ENCODE data around the gene TDRD6.
A peak's percentile ranks its signal among the peaks of the same experiment; 100 is the strongest.

TDRD6 gene

DNA sequence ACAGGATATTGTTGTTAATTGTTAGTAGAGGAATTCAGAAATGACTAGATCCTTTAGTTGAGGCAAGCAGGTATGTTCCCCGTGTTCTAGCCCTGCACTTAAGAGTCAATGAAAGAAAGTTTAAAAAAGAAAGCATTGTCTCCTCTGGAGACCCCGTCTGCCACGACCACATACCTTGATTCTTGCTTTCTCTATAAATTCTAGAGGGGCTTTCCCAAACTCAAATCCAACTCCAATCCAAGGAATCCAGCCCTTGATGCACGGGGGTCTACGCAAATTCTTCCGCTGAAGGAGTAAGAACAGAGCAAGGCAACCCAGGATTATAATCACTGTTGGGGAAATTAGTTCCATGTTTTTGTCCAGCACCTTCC is 35.5 kb upstream of the TDRD6 start:
- H3K9me3 ChIP-seq = no peaks in the 10 kb centered on the region
- no peaks in the 10 kb centered on the region for H3K36me3 ChIP-seq
- peaks cover 61% of the 10 kb centered on the region for H3K27me3 ChIP-seq
- peak overlapping the region; percentile 64 to 73 for H3K4me3 ChIP-seq (ENCODE audit: low read depth in 1 of 2, low read length in 1 of 2)
- no peak overlapping the region for H3K27ac ChIP-seq
- no peak for TF ChIP-seq CTCF (IDR thresholded peaks at IDR 0.05)
- H3K4me1 ChIP-seq (ENCODE audit: control insufficient read depth in 1 of 2, insufficient read depth in 1 of 2, low read depth in 1 of 2, low read length in 1 of 2) = peaks cover 5 to 15% of the 10 kb centered on the region in 2 experiments

DNA sequence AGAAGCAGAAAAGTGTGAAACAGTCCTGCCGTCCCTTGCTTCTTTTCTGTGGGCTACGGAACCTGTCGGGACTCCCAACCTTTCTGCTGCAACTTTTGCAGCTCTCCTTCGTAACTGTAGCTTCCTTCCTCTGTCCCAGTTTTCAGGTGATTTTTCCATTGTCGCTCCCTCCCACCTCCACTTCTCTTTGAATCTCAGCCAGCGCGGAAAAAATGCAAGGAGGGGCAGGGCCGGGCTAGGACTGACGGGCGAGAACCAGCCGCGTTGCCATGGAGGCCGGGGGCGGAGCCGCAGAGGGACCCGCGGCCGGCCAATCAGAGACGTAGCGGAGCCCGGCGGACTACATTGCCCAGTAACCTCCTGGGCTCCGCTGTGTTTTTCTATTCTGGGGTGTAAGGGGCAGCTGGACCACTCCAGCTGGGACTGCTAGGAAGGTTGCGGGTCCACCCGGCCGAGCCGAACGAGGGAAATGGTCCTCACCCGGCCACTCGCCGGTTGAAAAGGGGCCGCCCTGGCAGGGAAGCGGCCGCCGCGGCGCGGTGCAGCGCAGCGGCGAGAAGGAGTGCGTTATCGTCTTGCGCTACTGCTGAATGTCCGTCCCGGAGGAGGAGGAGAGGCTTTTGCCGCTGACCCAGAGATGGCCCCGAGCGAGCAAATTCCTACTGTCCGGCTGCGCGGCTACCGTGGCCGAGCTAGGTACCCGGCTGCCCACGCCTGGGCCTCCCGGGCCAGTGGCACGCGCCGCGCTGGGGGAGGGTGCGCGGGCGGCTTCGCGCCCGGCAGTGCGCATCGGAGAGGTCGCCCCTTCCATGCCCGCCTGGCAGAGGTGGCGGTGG is 34.9 kb upstream of the TDRD6 start, which contains the start of the genes CYP39A1 and SLC25A27:
Gene CYP39A1, minus strand, starts transcription at position 216 of the 836 bp plus-strand sequence. CDS start 236 bp downstream, outside the sequence.
Gene SLC25A27, plus strand, starts transcription at position 373 of the 836 bp plus-strand sequence. Its CDS starts 218 bp downstream, at position 591.
- Histone ChIP-seq H3K4me1 (ENCODE audit: control insufficient read depth in 1 of 2, insufficient read depth in 1 of 2, low read depth in 1 of 2, low read length in 1 of 2) (peaks cover 5 to 15% of the 10 kb centered on the region in 2 experiments), H3K27ac (no peak within 1 kb of the TSS), H3K36me3 (no peaks in the 10 kb centered on the region), H3K4me3 (ENCODE audit: low read depth in 1 of 2, low read length in 1 of 2) (peak within 1 kb of the TSS; percentile 64 to 73), H3K9me3 (no peaks in the 10 kb centered on the region), H3K27me3 (peaks cover 61% of the 10 kb centered on the region)
- peak; percentile 5 for TF ChIP-seq CTCF (IDR thresholded peaks at IDR 0.05)

- H3K27me3 ChIP-seq = peaks cover 61% of the 10 kb centered on the region
- TF ChIP-seq CTCF (IDR thresholded peaks at IDR 0.05) = no peak
- H3K4me3 ChIP-seq (ENCODE audit: low read depth in 1 of 2, low read length in 1 of 2) = peak overlapping the region; percentile 64 to 73
- peaks cover 5 to 15% of the 10 kb centered on the region in 2 experiments for H3K4me1 ChIP-seq (ENCODE audit: control insufficient read depth in 1 of 2, insufficient read depth in 1 of 2, low read depth in 1 of 2, low read length in 1 of 2)
- no peak overlapping the region for H3K27ac ChIP-seq
- H3K9me3 ChIP-seq = no peaks in the 10 kb centered on the region
- no peaks in the 10 kb centered on the region for H3K36me3 ChIP-seq
Observed at GRCh38 chr6:46653439-46654195, 34.1 kb upstream of the TDRD6 start.

GRCh38 chr6:46655803-46656202 is 31.9 kb upstream of the TDRD6 start:
- Histone ChIP-seq H3K27me3 (peaks cover 51% of the 10 kb centered on the region), H3K9me3 (no peaks in the 10 kb centered on the region), H3K4me3 (ENCODE audit: low read depth in 1 of 2, low read length in 1 of 2) (no peak overlapping the region), H3K27ac (no peak overlapping the region), H3K36me3 (no peaks in the 10 kb centered on the region), H3K4me1 (ENCODE audit: control insufficient read depth in 1 of 2, insufficient read depth in 1 of 2, low read depth in 1 of 2, low read length in 1 of 2) (peaks cover 5 to 15% of the 10 kb centered on the region in 2 experiments)
- no peak for TF ChIP-seq CTCF (IDR thresholded peaks at IDR 0.05)

DNA sequence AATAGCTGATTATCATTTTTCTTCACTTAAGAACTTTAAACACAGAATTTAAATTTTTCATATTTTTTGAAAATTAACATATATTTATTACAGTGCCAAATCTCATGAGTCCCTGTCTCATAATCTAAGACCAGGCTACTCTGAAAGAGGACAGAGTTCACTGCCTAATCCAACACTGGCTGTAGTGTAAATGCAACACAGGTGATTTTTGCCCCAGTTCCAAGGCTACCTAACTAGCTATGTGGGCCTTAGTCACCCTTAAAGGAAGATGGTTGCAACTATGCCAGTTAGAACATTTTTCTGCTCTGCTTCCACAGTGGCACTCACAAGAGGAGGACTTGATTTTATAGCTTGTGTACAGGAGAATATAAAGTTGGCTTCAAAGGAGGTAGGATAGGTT is 30.0 kb upstream of the TDRD6 start:
- TF ChIP-seq CTCF (IDR thresholded peaks at IDR 0.05) = no peak
- Histone ChIP-seq H3K27me3 (peaks cover 32% of the 10 kb centered on the region), H3K27ac (no peak overlapping the region), H3K36me3 (no peaks in the 10 kb centered on the region), H3K4me1 (ENCODE audit: control insufficient read depth in 1 of 2, insufficient read depth in 1 of 2, low read depth in 1 of 2, low read length in 1 of 2) (peaks cover 5 to 9% of the 10 kb centered on the region in 2 experiments), H3K4me3 (ENCODE audit: low read depth in 1 of 2, low read length in 1 of 2) (no peak overlapping the region), H3K9me3 (no peaks in the 10 kb centered on the region)
